GM12878 (cell line): Measurements from ENCODE around the gene ACVR1C. TPM values are rescaled to one million over a fixed set of nuclear protein-coding genes. Genes with fewer than 3 reads are reported as not detected.

Experiments
- ATAC-seq: fragments of 200-7000 bp; cut with Tn5 transposase; 3 replicates; pipeline ENCODE4 v1.9.1; 2020; ENCODE audit warnings: mild to moderate bottlenecking, moderate library complexity
- BruUV-seq: library from RNA; stranded (reverse); fragments of 400-500 nt; replicated peaks from 2 replicates; lab custom pipeline; 2021; lab: Mats Ljungman, UMichigan
- CTCF ChIA-PET: fragments of 300-600 bp; sonication (Branson Sonifier 250); formaldehyde crosslinking; extraction: SDS; loops from one replicate; lab custom pipeline; 2021; ENCODE audit warnings: inconsistent platforms; lab: Yijun Ruan, JAX
- POLR2A ChIA-PET: fragments of 350-600 bp; formaldehyde crosslinking; extraction: SDS; loops from one replicate; lab custom pipeline; 2021; ENCODE audit warnings: inconsistent platforms; lab: Charles Lee
- RAD21 ChIA-PET: fragments of 300-600 bp; sonication (Branson Sonifier 250); formaldehyde crosslinking; loops from one replicate; lab custom pipeline; 2023; ENCODE audit warnings: antibody characterized with exemption; ENCODE audit not compliant: unreplicated experiment; lab: Charles Lee
- SMC1A ChIA-PET: fragments of 300-600 bp; sonication (Branson Sonifier 250); formaldehyde crosslinking; loops from one replicate; lab custom pipeline; 2023; ENCODE audit not compliant: unreplicated experiment, uncharacterized antibody; lab: Charles Lee
- DNase-seq: peaks from one replicate; pipeline ENCODE4 v3.0.0-alpha.2; 2011; ENCODE audit warnings: low read depth, low spot score
- FAIRE-seq: peaks from 3 replicates; lab custom pipeline; 2011; peaks lifted over from hg19 to GRCh38; lab: Jason Lieb, UNC
- H2AFZ ChIP-seq: 2 replicates; pipeline ENCODE4 v1.6.0; 2011; ENCODE audit warnings: low read depth, low read length, control low read depth; ENCODE audit not compliant: control insufficient read depth
- H3K27ac ChIP-seq: 2 replicates; pipeline ENCODE4 v1.5.1; 2011; ENCODE audit warnings: control low read depth; ENCODE audit not compliant: control insufficient read depth, insufficient read depth
- H3K27me3 ChIP-seq, 2 experiments: replicated peaks in 1 of 2; 2 replicates each; pipeline versions ENCODE4 v1.6.0 to v1.6.1; 2011; ENCODE audit warnings: low read length in 1 of 2; ENCODE audit not compliant: control insufficient read depth in 2 of 2, insufficient read depth in 2 of 2
- H3K36me3 ChIP-seq, 2 experiments: 2 replicates each; pipeline ENCODE4 v1.5.1; 2011; ENCODE audit warnings: low read length in 1 of 2; ENCODE audit not compliant: control insufficient read depth in 2 of 2, insufficient read depth in 2 of 2
- H3K4me1 ChIP-seq: 2 replicates; pipeline ENCODE4 v1.6.1; 2011; ENCODE audit warnings: mild to moderate bottlenecking, low read length, moderate library complexity, mixed read lengths; ENCODE audit not compliant: control insufficient read depth, insufficient read depth
- H3K4me2 ChIP-seq: 2 replicates; pipeline ENCODE4 v1.6.0; 2011; ENCODE audit warnings: control low read depth; ENCODE audit not compliant: control insufficient read depth, insufficient read depth
- H3K4me3 ChIP-seq: fragments of 200-600 bp; sonication (generic); 2 replicates; pipeline ENCODE4 v1.5.1; 2016
- H3K79me2 ChIP-seq: 2 replicates; pipeline ENCODE4 v1.6.0; 2011; ENCODE audit warnings: low read length; ENCODE audit not compliant: control insufficient read depth, insufficient read depth
- H3K9ac ChIP-seq: 2 replicates; pipeline ENCODE4 v1.8.0; 2011; ENCODE audit warnings: low read length, control low read depth, mixed read lengths; ENCODE audit not compliant: control insufficient read depth, insufficient read depth
- H3K9me3 ChIP-seq: replicated peaks from 3 replicates; pipeline ENCODE4 v1.5.1; 2011; ENCODE audit warnings: mild to moderate bottlenecking, low read length; ENCODE audit not compliant: control insufficient read depth, insufficient read depth
- H4K20me1 ChIP-seq: 2 replicates; pipeline ENCODE4 v1.6.0; 2011; ENCODE audit not compliant: control insufficient read depth, insufficient read depth
- ASH2L ChIP-seq: fragments of 300-600, 200-600 bp; sonication (generic); IDR thresholded peaks from 2 replicates; pipeline ENCODE4 v1.6.1; 2017; ENCODE audit warnings: low read depth, mild to moderate bottlenecking, borderline replicate concordance
- CBX3 ChIP-seq: fragments of 200-600 bp; sonication (generic); IDR thresholded peaks from 2 replicates; pipeline ENCODE4 v1.6.1; 2016; ENCODE audit warnings: low read depth, borderline replicate concordance
- CREM ChIP-seq: IDR thresholded peaks from 2 replicates; pipeline ENCODE4 v1.6.1; 2014; ENCODE audit warnings: antibody characterized with exemption, low read depth
- E2F4 ChIP-seq: IDR thresholded peaks from 2 replicates; pipeline ENCODE4 v1.6.1; 2012; ENCODE audit warnings: low read depth, low read length, improper control_type of control experiment
- FOS ChIP-seq: IDR thresholded peaks from 3 replicates; pipeline ENCODE4 v1.6.1; 2011; ENCODE audit warnings: borderline replicate concordance; ENCODE audit not compliant: insufficient read length; ENCODE audit errors: extremely low read depth
- LARP7 ChIP-seq: fragments of 450-650 bp; IDR thresholded peaks from 2 replicates; pipeline ENCODE4 v1.6.1; 2017; ENCODE audit warnings: mild to moderate bottlenecking
- NBN ChIP-seq: fragments of 450-650 bp; IDR thresholded peaks from 2 replicates; pipeline ENCODE4 v1.6.1; 2016
- NFIC ChIP-seq: IDR thresholded peaks from 2 replicates; pipeline ENCODE4 v1.6.1; 2012; ENCODE audit warnings: low read depth, mild to moderate bottlenecking, inconsistent platforms, low read length, moderate library complexity
- PAX5 ChIP-seq: IDR thresholded peaks from 2 replicates; pipeline ENCODE4 v1.6.1; 2011; ENCODE audit warnings: low read depth, low read length, borderline replicate concordance
- PAX8 ChIP-seq: fragments of 450-650 bp; IDR thresholded peaks from 2 replicates; pipeline ENCODE4 v1.6.1; 2017; ENCODE audit warnings: mild to moderate bottlenecking, moderate library complexity
- SMARCA5 ChIP-seq: fragments of 450-650 bp; IDR thresholded peaks from 2 replicates; pipeline ENCODE4 v1.6.1; 2017; ENCODE audit warnings: mild to moderate bottlenecking
- TCF7 ChIP-seq: IDR thresholded peaks from 2 replicates; pipeline ENCODE4 v1.6.1; 2014; ENCODE audit warnings: antibody characterized with exemption, borderline replicate concordance
- ZBED1 ChIP-seq: IDR thresholded peaks from 2 replicates; pipeline ENCODE4 v1.6.1; 2016; ENCODE audit warnings: borderline replicate concordance
- ZBTB4 ChIP-seq: fragments of 450-650 bp; formaldehyde crosslinking; IDR thresholded peaks from 2 replicates; pipeline ENCODE4 v1.4.0; 2022; ENCODE audit warnings: mild to moderate bottlenecking, moderate library complexity
- ZNF384 ChIP-seq: IDR thresholded peaks from 2 replicates; pipeline ENCODE4 v1.6.1; 2012; ENCODE audit warnings: low read depth, mild to moderate bottlenecking, low read length, improper control_type of control experiment, borderline replicate concordance
- ZNF622 ChIP-seq: fragments of 450-650 bp; IDR thresholded peaks from 2 replicates; pipeline ENCODE4 v1.6.1; 2017; ENCODE audit warnings: mild to moderate bottlenecking, inconsistent platforms
- ZZZ3 ChIP-seq: IDR thresholded peaks from 2 replicates; pipeline ENCODE4 v1.6.1; 2011; ENCODE audit warnings: low read depth; ENCODE audit not compliant: control insufficient read depth, insufficient read length
- WGBS: methylation state at CpG from one replicate; pipeline ENCODE4 v1.1.6; 2016; ENCODE audit warnings: low lambda C conversion rate; ENCODE audit not compliant: insufficient replicate concordance, insufficient coverage; ENCODE audit errors: missing lambda C conversion rate; 5-methylcytosine and 5-hydroxymethylcytosine counted together
- in situ Hi-C: fragments of 300-500 bp; cut with MboI; formaldehyde crosslinking; loops from 9 replicates; pipeline ENCODE4 v1.14.3; 2018; ENCODE audit warnings: mixed read lengths
- intact Hi-C: fragments of 100-400 bp; cut with micrococcal nuclease; formaldehyde crosslinking; loops from one replicate; pipeline ENCODE4 v1.14.2; 2022; ENCODE audit not compliant: unreplicated experiment
- polyA plus RNA-seq, 11 experiments: library from polyadenylated mRNA; depleted of rRNA in 4 of 11; unstranded in 6 of 11; stranded (reverse) in 5 of 11; fragments of >200 nt; fragmentation: Nextera tagmentation in 4 of 11; fragmentation: Illumina TruSeq in 1 of 11; extraction: Ambion mirVana in 4 of 11; extraction: Trizol in 1 of 11; gene quantifications; 1 replicate in 1 of 11; 2 replicates in 10 of 11; pipeline versions ENCODE4 v1.2.1 to v1.2.3, GENCODE V29; 2011 to 2016; ENCODE audit warnings: inconsistent platforms in 2 of 11, missing spikeins in 2 of 11, low read depth in 1 of 11
- total RNA-seq, 4 experiments: library from RNA; depleted of rRNA in 3 of 4; stranded (reverse); fragments of >200 nt in 3 of 4; fragmentation: Illumina TruSeq in 1 of 4; extraction: Trizol in 1 of 4; gene quantifications; 2 replicates each; pipeline versions ENCODE4 v1.2.1 to v1.2.3, GENCODE V29; 2013 to 2021

ACVR1C gene
- total and polyA plus RNA-seq, 10 of the 15 experiments (the other 5 are each of a cell fraction or from before 2014, with no cell fraction given): not detected

GRCh38 chr2:157526070-157526469 lies 102.6 kb downstream of the ACVR1C start (continued):
- TF ChIP-seq TCF7 (no peak), LARP7 (no peak), ASH2L (no peak)

GRCh38 chr2:157523270-157524247 lies 105.1 kb downstream of the ACVR1C start:
- in situ Hi-C loops: no loop called here
- Histone ChIP-seq H3K4me2 (no peak overlapping the region), H4K20me1 (no peaks in the 10 kb centered on the region), H3K79me2 (no peaks in the 10 kb centered on the region), H3K4me1 (no peaks in the 10 kb centered on the region), H3K4me3 (no peak overlapping the region), H2AFZ (no peak overlapping the region), H3K27me3 (no peaks in the 10 kb centered on the region), H3K36me3 (no peaks in the 10 kb centered on the region), H3K9me3 (no peaks in the 10 kb centered on the region), H3K27ac (no peak overlapping the region), H3K9ac (no peak overlapping the region)
- 11% methylated on average over 4 of the region's 4 CpGs for WGBS
- FAIRE-seq (no peak), ATAC-seq (no peak; the same call in 2 of the 3 replicates), DNase-seq (no peak)
- intact Hi-C loops: no loop called here
- POLR2A ChIA-PET: no interaction called here
- CTCF ChIA-PET: interaction anchor here (1.6 kb wide), 1 partner anchor 12 kb away, joined by 4 read pairs; no protein-coding TSS in a partner anchor
- BruUV-seq: no TSS peak
- RAD21 ChIA-PET: interaction anchor here (1.1 kb wide), 1 partner anchor 32 kb away, joined by 3 read pairs; no protein-coding TSS in a partner anchor
- SMC1A ChIA-PET: no interaction called here
- TF ChIP-seq ZBTB4 (no peak), E2F4 (no peak), PAX5 (no peak), PAX8 (no peak), ZNF384 (no peak), FOS (no peak), ZBED1 (no peak), SMARCA5 (no peak), NFIC (no peak), CREM (no peak), CBX3 (no peak), NBN (no peak), ZNF622 (no peak), ZZZ3 (no peak)
